GM19240 (cell line): ENCODE measurements around the gene CHEK2.
"Not testable (repeated sequence)": the region's sequence is repeated elsewhere in the genome, so short reads cannot be mapped to it uniquely, and the experiment has no call there.

Source experiments
- DNase-seq: peaks from one replicate; pipeline ENCODE4 v3.0.0; 2011; ENCODE audit warnings: low spot score; ENCODE audit not compliant: insufficient read length

CHEK2 gene

GRCh38 chr22:28742562-28742962, 942 bp upstream of the CHEK2 start:
- no peak for DNase-seq

GRCh38 chr22:28741200-28741784, 328 bp downstream of the CHEK2 start:
- DNase-seq = no peak

GRCh38 chr22:28738876-28739275, 2.7 kb downstream of the CHEK2 start:
- not testable (repeated sequence) for DNase-seq

GRCh38 chr22:28737701-28738100, 3.9 kb downstream of the CHEK2 start:
- DNase-seq = no peak

GRCh38 chr22:28736301-28737155, 5.1 kb downstream of the CHEK2 start:
- DNase-seq = no peak

- no peak for DNase-seq
Measured at GRCh38 chr22:28734393-28734792, 7.2 kb downstream of the CHEK2 start.

GRCh38 chr22:28730179-28730578, 11.4 kb downstream of the CHEK2 start:
- DNase-seq = no peak

GRCh38 chr22:28728621-28729313, 12.9 kb downstream of the CHEK2 start:
- DNase-seq = no peak

- no peak for DNase-seq
Measured at GRCh38 chr22:28728002-28728401, 13.6 kb downstream of the CHEK2 start.

GRCh38 chr22:28718044-28718443, 23.6 kb downstream of the CHEK2 start:
- DNase-seq = no peak

GRCh38 chr22:28716686-28717085, 24.9 kb downstream of the CHEK2 start:
- DNase-seq = no peak

- no peak for DNase-seq
Measured at GRCh38 chr22:28715611-28716010, 26.0 kb downstream of the CHEK2 start.

- no peak for DNase-seq
Measured at GRCh38 chr22:28714043-28714628, 27.5 kb downstream of the CHEK2 start.

GRCh38 chr22:28711820-28712777, 29.5 kb downstream of the CHEK2 start:
- no peak for DNase-seq

- no peak for DNase-seq
Measured at GRCh38 chr22:28711341-28711740, 30.3 kb downstream of the CHEK2 start.

- DNase-seq = no peak
Measured at GRCh38 chr22:28710576-28711191, 30.9 kb downstream of the CHEK2 start.

- no peak for DNase-seq
Measured at GRCh38 chr22:28710107-28710506, 31.5 kb downstream of the CHEK2 start.

- no peak for DNase-seq
Measured at GRCh38 chr22:28706845-28707244, 34.8 kb downstream of the CHEK2 start.

- DNase-seq = no peak
Measured at GRCh38 chr22:28703436-28703835, 38.2 kb downstream of the CHEK2 start.

- no peak for DNase-seq
Measured at GRCh38 chr22:28702891-28703290, 38.7 kb downstream of the CHEK2 start.
